GM18867 (cell line): ENCODE measurements around the gene PCYT1B.

Experiments used
- ATAC-seq: cut with Tn5 transposase; IDR thresholded peaks from one replicate; pipeline ENCODE4 v1.9.1; 2021; ENCODE audit warnings: mild to moderate bottlenecking, moderate library complexity; ENCODE audit not compliant: unreplicated experiment

The PCYT1B gene

DNA sequence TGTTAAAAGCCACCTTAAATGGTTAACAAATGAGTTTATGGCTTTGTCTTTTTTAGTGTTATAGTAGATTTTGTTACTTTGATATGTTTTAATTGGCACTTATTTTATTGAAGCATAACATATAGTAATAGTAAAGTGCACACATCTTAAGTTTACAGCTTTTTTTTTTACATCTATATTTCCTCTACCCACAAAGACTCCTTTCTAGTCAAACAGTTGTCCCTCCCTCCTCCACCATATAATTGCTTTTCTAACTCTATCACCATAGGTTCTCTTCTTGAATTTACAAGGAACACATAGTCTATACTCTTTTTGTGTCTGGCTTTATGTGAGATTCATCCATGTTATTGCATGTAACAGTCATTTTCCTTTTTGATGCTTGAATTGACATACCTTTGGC lies 110.6 kb downstream of the PCYT1B start:
- ATAC-seq = no peak

DNA sequence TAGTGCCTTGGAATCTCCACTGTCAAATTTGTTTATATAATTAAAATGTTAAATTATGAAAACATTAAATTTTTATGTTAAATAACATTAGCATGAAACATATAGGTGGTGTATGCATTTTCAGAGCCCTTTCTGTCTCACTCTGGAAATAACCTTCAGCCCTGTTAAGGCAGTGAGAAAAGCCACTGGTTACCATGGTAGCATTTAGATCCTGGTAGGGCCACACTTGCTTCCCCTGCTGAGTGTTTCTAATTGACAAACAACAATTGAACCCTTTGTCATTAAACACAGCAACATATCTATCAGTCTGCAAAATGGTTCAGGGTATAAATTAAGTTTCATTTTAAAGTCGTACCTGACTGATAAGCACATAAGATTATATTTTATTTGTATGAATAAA lies 118.5 kb downstream of the PCYT1B start:
- no peak for ATAC-seq

DNA sequence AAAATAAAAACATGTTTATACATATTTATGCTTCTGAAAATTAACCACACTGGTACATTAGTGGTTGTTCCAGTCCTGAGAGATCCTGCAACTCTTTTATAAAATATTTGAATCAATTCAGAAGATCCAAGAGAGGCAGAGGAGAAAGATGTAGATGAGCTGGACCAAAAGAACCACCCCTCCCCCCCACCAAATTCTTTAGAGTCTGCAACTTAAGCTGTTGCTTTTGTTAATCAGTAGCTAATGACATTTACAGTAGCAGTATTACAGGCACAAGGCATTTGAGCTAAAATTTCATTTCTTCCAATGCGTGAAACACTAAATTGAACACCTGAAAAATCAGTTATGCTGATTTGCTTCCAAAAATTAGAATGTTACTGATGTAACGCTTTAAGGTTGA lies 120.5 kb downstream of the PCYT1B start:
- no peak for ATAC-seq

DNA sequence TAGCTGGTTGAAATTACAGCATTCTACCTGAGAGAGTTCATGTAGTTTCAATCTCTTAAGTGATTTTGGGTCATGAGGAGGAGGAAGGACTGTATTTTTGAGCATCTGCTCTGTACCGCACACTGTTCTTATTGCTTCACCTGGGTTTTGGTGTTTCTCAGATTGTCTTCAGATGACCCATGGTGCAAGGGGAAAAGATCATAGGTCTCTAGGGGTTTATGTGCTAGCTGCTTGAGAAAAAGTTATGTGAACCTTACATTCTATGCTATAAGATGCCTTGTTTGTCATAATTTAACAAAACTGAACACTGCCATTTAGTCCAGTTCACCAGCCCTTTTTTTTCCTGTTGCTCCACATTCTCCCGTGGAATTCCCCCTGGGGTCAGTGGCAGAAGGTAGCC lies 121.7 kb downstream of the PCYT1B start:
- ATAC-seq = no peak

DNA sequence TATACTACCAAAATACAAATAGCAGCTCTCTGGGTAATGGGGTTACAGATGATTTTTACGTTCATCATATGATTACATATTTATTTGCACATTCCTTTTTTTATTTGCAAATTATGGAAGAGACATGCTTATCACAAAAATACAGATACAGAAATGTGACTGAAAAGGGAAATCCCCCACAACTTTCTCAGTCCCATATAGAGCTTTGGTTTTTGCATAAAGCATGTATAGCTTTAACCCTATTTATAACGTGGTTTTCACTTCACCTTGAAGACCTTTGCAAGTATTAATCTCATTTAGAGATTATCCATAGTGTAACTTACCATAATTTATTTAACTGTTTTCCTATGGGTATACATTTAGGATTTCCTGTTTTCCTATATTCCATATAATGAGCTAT lies 126.7 kb downstream of the PCYT1B start:
- no peak for ATAC-seq

DNA sequence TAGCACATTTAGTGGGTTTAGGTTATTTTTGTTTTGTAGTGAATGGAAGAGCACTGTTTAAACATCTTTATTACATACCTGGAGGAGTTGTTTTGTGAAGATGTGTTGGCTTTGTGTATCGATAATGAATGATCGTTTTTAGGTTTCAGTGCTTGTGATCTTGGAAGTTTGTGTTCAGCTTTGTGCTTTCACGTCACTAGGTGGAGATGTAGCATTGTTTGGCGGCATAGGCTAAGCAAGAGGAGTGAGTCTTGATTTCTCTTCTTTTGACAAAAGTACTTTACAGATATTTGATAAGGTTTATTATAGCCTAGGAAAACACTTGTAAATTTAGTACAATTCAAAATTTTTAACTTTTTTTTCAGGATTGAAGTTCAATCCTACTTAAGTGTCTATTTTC lies 131.7 kb downstream of the PCYT1B start:
- no peak for ATAC-seq

DNA sequence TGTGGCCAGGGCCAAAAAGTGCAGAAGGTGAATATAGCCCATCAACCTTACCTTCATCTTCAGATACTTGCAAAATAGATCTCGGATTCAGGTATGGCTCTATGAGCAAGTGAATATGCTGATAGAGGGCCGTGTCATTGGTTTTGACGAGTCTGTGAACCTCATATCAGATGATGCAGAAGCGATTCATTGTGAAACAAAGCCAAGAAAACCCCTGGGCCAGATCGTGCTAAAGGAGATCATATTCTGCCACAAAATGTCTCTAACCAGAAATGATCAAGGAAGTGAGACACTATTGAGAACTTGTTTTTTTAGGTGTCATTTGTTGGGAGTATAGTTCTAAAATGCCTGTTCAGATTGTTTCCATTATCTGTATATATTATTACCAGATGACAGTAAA lies 133.7 kb downstream of the PCYT1B start:
- ATAC-seq = peak; percentile 96

DNA sequence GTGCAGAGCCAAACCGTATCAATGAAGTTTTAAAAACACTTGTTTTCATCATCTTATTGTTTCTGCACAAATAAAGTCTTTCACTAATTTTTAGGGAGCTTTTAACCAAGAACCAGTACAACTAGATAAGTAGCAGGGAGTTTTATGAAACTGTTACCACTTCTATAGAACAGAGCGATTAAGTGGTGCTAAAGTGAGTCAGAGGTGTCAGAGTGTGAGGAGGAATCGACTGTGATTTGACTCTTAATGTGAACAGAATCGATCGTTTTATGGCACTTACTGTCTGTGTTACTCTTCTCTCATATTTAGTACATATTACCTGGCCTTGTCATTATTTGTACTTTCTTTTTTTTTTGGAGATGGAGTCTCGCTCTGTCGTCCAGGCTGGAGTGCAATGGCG lies 138.8 kb downstream of the PCYT1B start:
- ATAC-seq = no peak
